Astrocyte of the cerebellum (primary cell): ENCODE measurements around the gene PLIN1.

Experiments
- DNase-seq: peaks from one replicate; pipeline ENCODE4 v3.0.0-alpha.2; 2011; ENCODE audit warnings: low read depth
- H3K4me3 ChIP-seq: 2 replicates; pipeline ENCODE4 v1.5.1; 2011; ENCODE audit warnings: mild to moderate bottlenecking, low read depth, low read length, moderate library complexity
- in situ Hi-C: cut with HindIII; loops from 2 replicates; pipeline ENCODE4 v1.10.0; 2017; ENCODE audit warnings: low sequenced_read_pairs
- TF ChIP-seq, protein P1 (sequence below): IDR thresholded peaks from 2 replicates; pipeline ENCODE4 v1.5.1; 2012; ENCODE audit warnings: low read length, low read depth, moderate library complexity, mild to moderate bottlenecking; ENCODE audit errors: missing control alignments

PLIN1 gene

GRCh38 chr15:89623165-89623564 is 56.0 kb downstream of the PLIN1 start:
- in situ Hi-C loops, result no loop called here
- TF ChIP-seq, protein P1, sequence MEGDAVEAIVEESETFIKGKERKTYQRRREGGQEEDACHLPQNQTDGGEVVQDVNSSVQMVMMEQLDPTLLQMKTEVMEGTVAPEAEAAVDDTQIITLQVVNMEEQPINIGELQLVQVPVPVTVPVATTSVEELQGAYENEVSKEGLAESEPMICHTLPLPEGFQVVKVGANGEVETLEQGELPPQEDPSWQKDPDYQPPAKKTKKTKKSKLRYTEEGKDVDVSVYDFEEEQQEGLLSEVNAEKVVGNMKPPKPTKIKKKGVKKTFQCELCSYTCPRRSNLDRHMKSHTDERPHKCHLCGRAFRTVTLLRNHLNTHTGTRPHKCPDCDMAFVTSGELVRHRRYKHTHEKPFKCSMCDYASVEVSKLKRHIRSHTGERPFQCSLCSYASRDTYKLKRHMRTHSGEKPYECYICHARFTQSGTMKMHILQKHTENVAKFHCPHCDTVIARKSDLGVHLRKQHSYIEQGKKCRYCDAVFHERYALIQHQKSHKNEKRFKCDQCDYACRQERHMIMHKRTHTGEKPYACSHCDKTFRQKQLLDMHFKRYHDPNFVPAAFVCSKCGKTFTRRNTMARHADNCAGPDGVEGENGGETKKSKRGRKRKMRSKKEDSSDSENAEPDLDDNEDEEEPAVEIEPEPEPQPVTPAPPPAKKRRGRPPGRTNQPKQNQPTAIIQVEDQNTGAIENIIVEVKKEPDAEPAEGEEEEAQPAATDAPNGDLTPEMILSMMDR, result no peak
- no peak overlapping the region for H3K4me3 ChIP-seq
- DNase-seq, result no peak

- TF ChIP-seq, protein P1, result no peak
- no peak for DNase-seq
- in situ Hi-C loops, result no loop called here
- no peak overlapping the region for H3K4me3 ChIP-seq
Observed at GRCh38 chr15:89621547-89621946, 57.6 kb downstream of the PLIN1 start.

- no peak for DNase-seq
- TF ChIP-seq, protein P1, result no peak
- in situ Hi-C loops, result no loop called here
- no peak overlapping the region for H3K4me3 ChIP-seq
Observed at GRCh38 chr15:89616228-89616627, 62.9 kb downstream of the PLIN1 start.

GRCh38 chr15:89615135-89615534 is 64.0 kb downstream of the PLIN1 start:
- TF ChIP-seq, protein P1, result no peak
- H3K4me3 ChIP-seq, result no peak overlapping the region
- no peak for DNase-seq
- in situ Hi-C loops, result no loop called here
